SH-SY5Y (cell line): Measurements from ENCODE around the gene PPP1R1B.

Source experiments
- GATA2 ChIP-seq: IDR thresholded peaks from 2 replicates; pipeline ENCODE4 v1.6.1; 2011; ENCODE audit warnings: mild to moderate bottlenecking, low read depth, low read length
- GATA3 ChIP-seq: IDR thresholded peaks from 2 replicates; pipeline ENCODE4 v1.6.1; 2011; ENCODE audit warnings: low read depth, mild to moderate bottlenecking, low read length, moderate library complexity

GRCh38 chr17:39667262-39667944 lies 40.7 kb downstream of the PPP1R1B start:
- TF ChIP-seq GATA2 (peak; percentile 93), GATA3 (no peak)
